Measurements from ENCODE around the gene IFITM10. TPM values are rescaled to one million over a fixed set of nuclear protein-coding genes. Genes with fewer than 3 reads are reported as not detected.

IFITM10 gene
- total RNA-seq, 1 donor from 2014 or later: 0.64 TPM

GRCh38 chr11:1735271-1735670 lies 15.1 kb downstream of the IFITM10 start:
- Mint-ChIP-seq H3K27me3 (ENCODE audit: unreplicated experiment) (peaks cover 18% of the 10 kb centered on the region), H3K36me3 (ENCODE audit: low read depth, unreplicated experiment) (peaks cover 21% of the 10 kb centered on the region), H3K4me1 (ENCODE audit: unreplicated experiment) (no peaks in the 10 kb centered on the region), H3K27ac (ENCODE audit: unreplicated experiment) (no peak overlapping the region), H3K4me3 (ENCODE audit: unreplicated experiment) (no peak overlapping the region), H3K9me3 (ENCODE audit: unreplicated experiment) (peaks cover 6% of the 10 kb centered on the region)
- DNase-seq (ENCODE audit: low spot score): no peak
- TF ChIP-seq CTCF (IDR thresholded peaks at IDR 0.05; ENCODE audit: unreplicated experiment): no peak

GRCh38 chr11:1734641-1735081 lies 15.7 kb downstream of the IFITM10 start:
- Mint-ChIP-seq H3K27ac (ENCODE audit: unreplicated experiment) (no peak overlapping the region), H3K4me1 (ENCODE audit: unreplicated experiment) (no peaks in the 10 kb centered on the region), H3K27me3 (ENCODE audit: unreplicated experiment) (peaks cover 17% of the 10 kb centered on the region), H3K36me3 (ENCODE audit: low read depth, unreplicated experiment) (peaks cover 21% of the 10 kb centered on the region), H3K4me3 (ENCODE audit: unreplicated experiment) (no peak overlapping the region), H3K9me3 (ENCODE audit: unreplicated experiment) (peaks cover 6% of the 10 kb centered on the region)
- no peak for DNase-seq (ENCODE audit: low spot score)
- TF ChIP-seq CTCF (IDR thresholded peaks at IDR 0.05; ENCODE audit: unreplicated experiment): no peak

GRCh38 chr11:1733716-1734640 lies 16.4 kb downstream of the IFITM10 start:
- Mint-ChIP-seq H3K9me3 (ENCODE audit: unreplicated experiment) (peaks cover 6% of the 10 kb centered on the region), H3K36me3 (ENCODE audit: low read depth, unreplicated experiment) (peaks cover 21% of the 10 kb centered on the region), H3K27ac (ENCODE audit: unreplicated experiment) (no peak overlapping the region), H3K4me3 (ENCODE audit: unreplicated experiment) (no peak overlapping the region), H3K27me3 (ENCODE audit: unreplicated experiment) (peaks cover 16% of the 10 kb centered on the region), H3K4me1 (ENCODE audit: unreplicated experiment) (no peaks in the 10 kb centered on the region)
- DNase-seq (ENCODE audit: low spot score): no peak
- TF ChIP-seq CTCF (IDR thresholded peaks at IDR 0.05; ENCODE audit: unreplicated experiment): no peak

- peaks cover 18% of the 10 kb centered on the region for H3K36me3 Mint-ChIP-seq (ENCODE audit: low read depth, unreplicated experiment)
- peaks cover 13% of the 10 kb centered on the region for H3K27me3 Mint-ChIP-seq (ENCODE audit: unreplicated experiment)
- no peak for DNase-seq (ENCODE audit: low spot score)
- no peak overlapping the region for H3K4me3 Mint-ChIP-seq (ENCODE audit: unreplicated experiment)
- no peaks in the 10 kb centered on the region for H3K4me1 Mint-ChIP-seq (ENCODE audit: unreplicated experiment)
- H3K9me3 Mint-ChIP-seq (ENCODE audit: unreplicated experiment): peaks cover 6% of the 10 kb centered on the region
- no peak for TF ChIP-seq CTCF (IDR thresholded peaks at IDR 0.05; ENCODE audit: unreplicated experiment)
- no peak overlapping the region for H3K27ac Mint-ChIP-seq (ENCODE audit: unreplicated experiment)
Measured at GRCh38 chr11:1733009-1733715, 17.2 kb downstream of the IFITM10 start.
